ENCODE measurements around the gene INIP. TPM values are rescaled to one million over a fixed set of nuclear protein-coding genes. Genes with fewer than 3 reads are reported as not detected.

INIP gene
- total RNA-seq, 2 donors from 2014 or later = 26.1 to 36.1 TPM

GRCh38 chr9:112720113-112720780 lies 2.3 kb upstream of the INIP start:
- DNase-seq = no peak
- no peaks in the 10 kb centered on the region for H3K36me3 ChIP-seq
- intact Hi-C loops (cut with DNase I) = no loop called here
- H3K9ac ChIP-seq (ENCODE audit: low read depth in 2 of 2, low read length in 2 of 2) = no peak overlapping the region
- H3K9me3 ChIP-seq = no peaks in the 10 kb centered on the region
- no peak overlapping the region for H3K27ac ChIP-seq
- no peak for TF ChIP-seq CTCF (IDR thresholded peaks at IDR 0.05)
- no peak overlapping the region for H3K4me3 ChIP-seq
- H3K4me1 ChIP-seq = no peaks in the 10 kb centered on the region
- no peaks in the 10 kb centered on the region for H3K27me3 ChIP-seq

GRCh38 chr9:112719696-112720095 lies 1.8 kb upstream of the INIP start:
- H3K4me3 ChIP-seq = no peak overlapping the region
- H3K9ac ChIP-seq (ENCODE audit: low read depth in 2 of 2, low read length in 2 of 2) = no peak overlapping the region
- intact Hi-C loops (cut with DNase I) = loop anchor here (10.0 kb wide), 1 partner anchor 75 kb away; no protein-coding TSS in a partner anchor
- no peaks in the 10 kb centered on the region for H3K4me1 ChIP-seq
- H3K27ac ChIP-seq = no peak overlapping the region
- no peaks in the 10 kb centered on the region for H3K9me3 ChIP-seq
- DNase-seq = no peak
- H3K27me3 ChIP-seq = no peaks in the 10 kb centered on the region
- TF ChIP-seq CTCF (IDR thresholded peaks at IDR 0.05) = no peak
- no peaks in the 10 kb centered on the region for H3K36me3 ChIP-seq

- no peak overlapping the region for H3K27ac ChIP-seq
- no peaks in the 10 kb centered on the region for H3K27me3 ChIP-seq
- H3K36me3 ChIP-seq = no peaks in the 10 kb centered on the region
These were observed 1.3 kb upstream of the INIP start for GRCh38 chr9:112719241-112719691.

GRCh38 chr9:112712678-112713077 lies 5.2 kb downstream of the INIP start:
- intact Hi-C loops (cut with DNase I) = loop anchor here (10.0 kb wide), 1 partner anchor 82 kb away; no protein-coding TSS in a partner anchor
- TF ChIP-seq CTCF (IDR thresholded peaks at IDR 0.05) = no peak
- Histone ChIP-seq H3K9me3 (no peaks in the 10 kb centered on the region), H3K4me1 (no peaks in the 10 kb centered on the region), H3K27ac (no peak overlapping the region), H3K9ac (ENCODE audit: low read depth in 2 of 2, low read length in 2 of 2) (no peak overlapping the region), H3K36me3 (no peaks in the 10 kb centered on the region), H3K4me3 (no peak overlapping the region), H3K27me3 (no peaks in the 10 kb centered on the region)
- DNase-seq = no peak

More at GRCh38 chr9:112719241-112719691, 1.3 kb upstream of the INIP start:
- H3K4me3 ChIP-seq = no peak overlapping the region
- no peak for TF ChIP-seq CTCF (IDR thresholded peaks at IDR 0.05)
- H3K9me3 ChIP-seq = no peaks in the 10 kb centered on the region
- intact Hi-C loops (cut with DNase I) = loop anchor here (10.0 kb wide), 1 partner anchor 76 kb away; no protein-coding TSS in a partner anchor
- H3K9ac ChIP-seq (ENCODE audit: low read depth in 2 of 2, low read length in 2 of 2) = no peak overlapping the region
- H3K4me1 ChIP-seq = no peaks in the 10 kb centered on the region
- DNase-seq = no peak

DNA sequence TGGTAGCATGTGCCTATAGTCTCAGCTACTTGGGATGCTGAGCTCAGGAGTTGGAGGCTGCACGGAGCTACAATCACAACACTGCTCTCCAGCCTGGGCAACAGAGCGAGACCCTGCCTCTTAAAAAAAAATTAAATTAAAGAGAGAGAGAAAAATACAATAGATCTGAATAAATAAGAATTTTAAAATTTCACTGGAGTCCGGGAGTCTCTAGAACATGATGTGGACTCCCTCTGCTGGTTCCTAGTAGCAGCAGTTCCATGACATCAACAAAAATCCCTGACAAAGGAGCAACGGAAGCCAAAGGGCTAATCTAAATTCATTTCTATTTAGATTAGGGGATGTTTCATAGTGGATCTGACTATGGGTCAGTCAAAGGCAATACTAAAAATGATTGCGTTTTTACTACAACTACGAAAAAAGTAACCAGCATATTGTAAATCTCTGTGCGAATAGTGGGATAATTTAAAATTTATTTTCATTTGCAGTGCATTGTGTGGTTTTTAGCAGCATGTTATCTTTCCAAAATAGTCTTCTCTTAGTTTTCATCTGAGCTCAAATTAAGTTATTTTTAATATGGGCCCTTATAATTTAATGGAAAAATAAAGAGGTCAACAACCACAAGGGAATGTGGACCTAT lies 6.7 kb downstream of the INIP start:
- Histone ChIP-seq H3K4me3 (no peak overlapping the region), H3K27ac (no peak overlapping the region), H3K9ac (ENCODE audit: low read depth in 2 of 2, low read length in 2 of 2) (no peak overlapping the region), H3K36me3 (no peaks in the 10 kb centered on the region), H3K4me1 (no peaks in the 10 kb centered on the region), H3K27me3 (no peaks in the 10 kb centered on the region), H3K9me3 (no peaks in the 10 kb centered on the region)
- TF ChIP-seq CTCF (IDR thresholded peaks at IDR 0.05) = peak; percentile 22
- intact Hi-C loops (cut with DNase I) = loop anchor here (10.0 kb wide), 1 partner anchor 84 kb away; no protein-coding TSS in a partner anchor
- no peak for DNase-seq

All from colonic mucosa (tissue), 4 donors.